HepG2 (cell line): Measurements from ENCODE around the gene SFTA2. TPM values are rescaled to one million over a fixed set of nuclear protein-coding genes. Genes with fewer than 3 reads are reported as not detected.

Experiments
- ADNP ChIP-seq: sonication (generic); formaldehyde crosslinking; IDR thresholded peaks from 2 replicates; pipeline ENCODE4 v1.4.0; 2020; ENCODE audit warnings: missing genetic modification reagents
- CREM ChIP-seq, 2 experiments: sonication (generic) in 1 of 2; formaldehyde crosslinking in 1 of 2; IDR thresholded peaks; 2 replicates each; pipeline versions ENCODE4 v1.4.0 to v1.6.1; 2016 to 2020; ENCODE audit warnings: antibody characterized with exemption in 1 of 2, mild to moderate bottlenecking in 1 of 2, missing genetic modification reagents in 1 of 2
- ETV5 ChIP-seq: IDR thresholded peaks from 2 replicates; pipeline ENCODE4 v1.6.1; 2018; ENCODE audit warnings: missing biosample characterization, missing genetic modification reagents, inconsistent platforms, borderline replicate concordance
- GATA4 ChIP-seq: sonication (generic); IDR thresholded peaks from 2 replicates; pipeline ENCODE4 v1.6.1; 2016; ENCODE audit warnings: antibody characterized with exemption, low read depth, borderline replicate concordance
- GTF2F1 ChIP-seq: fragments of 150-350 bp; IDR thresholded peaks from 2 replicates; pipeline ENCODE4 v1.6.1; 2014; ENCODE audit warnings: low read length
- KDM2A ChIP-seq: sonication (generic); formaldehyde crosslinking; IDR thresholded peaks from 2 replicates; pipeline ENCODE4 v1.4.0; 2020; ENCODE audit warnings: low read depth, missing genetic modification reagents, borderline replicate concordance
- NCOR1 ChIP-seq: fragments of 200-600 bp; sonication (generic); IDR thresholded peaks from 2 replicates; pipeline ENCODE4 v1.7.0; 2017; ENCODE audit warnings: antibody characterized with exemption, low read length, borderline replicate concordance
- ZBTB20 ChIP-seq: sonication (generic); formaldehyde crosslinking; IDR thresholded peaks from 2 replicates; pipeline ENCODE4 v1.8.1; 2023; ENCODE audit warnings: missing genetic modification reagents, low read depth, mild to moderate bottlenecking, borderline replicate concordance
- ZBTB7A ChIP-seq: sonication (generic); formaldehyde crosslinking; IDR thresholded peaks from 2 replicates; pipeline ENCODE4 v1.8.0; 2022; ENCODE audit warnings: mild to moderate bottlenecking, missing genetic modification reagents
- ZNF350 ChIP-seq: sonication (generic); formaldehyde crosslinking; IDR thresholded peaks from 2 replicates; pipeline ENCODE4 v1.4.0; 2020; ENCODE audit warnings: mild to moderate bottlenecking, low read depth, missing genetic modification reagents, borderline replicate concordance
- ZNF44 ChIP-seq: sonication (generic); formaldehyde crosslinking; IDR thresholded peaks from 2 replicates; pipeline ENCODE4 v1.5.1; 2020; ENCODE audit warnings: mild to moderate bottlenecking, missing genetic modification reagents
- ZNF468 ChIP-seq: sonication (generic); formaldehyde crosslinking; IDR thresholded peaks from 2 replicates; pipeline ENCODE4 v1.8.0; 2022; ENCODE audit warnings: mild to moderate bottlenecking, moderate library complexity, missing genetic modification reagents
- ZNF605 ChIP-seq: sonication (generic); formaldehyde crosslinking; IDR thresholded peaks from 2 replicates; pipeline ENCODE4 v1.8.0; 2022; ENCODE audit warnings: mild to moderate bottlenecking, missing genetic modification reagents
- polyA plus RNA-seq, 8 experiments: library from polyadenylated mRNA; depleted of rRNA in 3 of 8; stranded (reverse) in 7 of 8; unstranded in 1 of 8; fragments of >200 nt; fragmentation: Illumina TruSeq in 4 of 8; extraction: Trizol in 4 of 8; gene quantifications; 2 replicates each; pipeline versions ENCODE4 v1.2.1 to v1.2.3, GENCODE V29; 2011 to 2016; ENCODE audit warnings: low read depth in 4 of 8, missing spikeins in 1 of 8, mixed read lengths in 1 of 8; ENCODE audit not compliant: insufficient read depth in 1 of 8
- total RNA-seq, 5 experiments: library from RNA; depleted of rRNA; stranded (reverse); fragments of >200 nt; fragmentation: Illumina TruSeq; extraction: Trizol; gene quantifications; 2 replicates each; pipeline ENCODE4 v1.2.3, GENCODE V29; 2016; ENCODE audit warnings: low read depth in 1 of 5
- TF ChIP-seq, protein P1 (sequence below): sonication (generic); formaldehyde crosslinking; IDR thresholded peaks from 2 replicates; pipeline ENCODE4 v1.5.1; 2020; ENCODE audit warnings: mild to moderate bottlenecking, missing genetic modification reagents, moderate library complexity
- TF ChIP-seq, protein P2 (sequence below): sonication (generic); formaldehyde crosslinking; conservative IDR thresholded peaks from 2 replicates; pipeline ENCODE4 v1.4.0; 2020; ENCODE audit warnings: missing genetic modification reagents
- TF ChIP-seq, protein P3 (sequence below): sonication (generic); formaldehyde crosslinking; IDR thresholded peaks from 2 replicates; pipeline ENCODE4 v1.8.1; 2023; ENCODE audit warnings: mild to moderate bottlenecking, missing genetic modification reagents
- TF ChIP-seq, protein P4 (sequence below): sonication (generic); formaldehyde crosslinking; IDR thresholded peaks from 2 replicates; pipeline ENCODE4 v1.4.0; 2020; ENCODE audit warnings: mild to moderate bottlenecking, missing genetic modification reagents

Gene SFTA2
- total and polyA plus RNA-seq, 2 of the 13 experiments (the other 11 are each of a cell fraction or from before 2014, with no cell fraction given): not detected

DNA sequence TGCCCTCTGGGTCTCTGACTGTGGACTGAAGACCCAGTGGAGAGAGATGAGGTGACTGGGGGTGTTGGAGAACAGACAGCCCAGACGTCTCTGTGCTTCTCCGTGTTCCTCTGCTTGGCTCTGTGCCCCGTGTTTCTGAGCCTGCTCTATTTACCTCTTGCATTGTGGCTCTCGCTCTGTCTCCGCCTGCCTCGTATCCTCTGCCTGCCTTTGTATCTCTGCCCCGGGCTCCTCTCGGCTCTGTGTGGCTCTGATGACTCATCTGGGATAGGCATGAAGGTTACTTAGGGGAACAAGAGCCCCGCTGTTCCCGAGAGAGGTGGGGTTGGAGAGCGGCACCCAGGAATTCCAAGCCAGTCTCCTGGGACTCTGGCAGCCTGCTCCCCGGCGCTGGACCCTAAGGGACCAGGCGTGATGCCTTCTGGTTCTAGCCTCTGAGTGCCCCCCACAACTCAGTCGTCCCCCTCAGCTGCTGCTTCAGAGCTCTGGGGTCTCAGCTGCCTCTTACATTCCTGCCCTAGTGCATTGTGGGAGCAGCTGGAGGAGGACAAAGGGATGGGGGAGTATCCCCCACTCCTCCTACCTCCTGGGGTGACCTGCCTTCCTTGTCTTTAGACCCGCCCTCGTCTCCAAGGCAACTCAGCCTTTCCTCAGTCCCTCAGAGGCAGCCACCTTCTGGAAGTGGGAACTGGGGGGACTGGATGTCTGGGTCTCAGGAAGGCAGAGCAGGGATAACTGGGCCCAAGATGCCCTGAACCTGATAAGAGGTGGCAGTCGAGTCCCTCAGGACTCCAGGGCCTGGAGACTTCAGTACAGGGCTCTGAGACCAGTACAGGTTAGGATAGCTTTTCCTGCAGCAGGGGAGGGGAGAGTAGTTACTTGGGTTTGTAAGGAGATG lies 45.7 kb downstream of the SFTA2 start (continued):
- TF ChIP-seq, protein P1, sequence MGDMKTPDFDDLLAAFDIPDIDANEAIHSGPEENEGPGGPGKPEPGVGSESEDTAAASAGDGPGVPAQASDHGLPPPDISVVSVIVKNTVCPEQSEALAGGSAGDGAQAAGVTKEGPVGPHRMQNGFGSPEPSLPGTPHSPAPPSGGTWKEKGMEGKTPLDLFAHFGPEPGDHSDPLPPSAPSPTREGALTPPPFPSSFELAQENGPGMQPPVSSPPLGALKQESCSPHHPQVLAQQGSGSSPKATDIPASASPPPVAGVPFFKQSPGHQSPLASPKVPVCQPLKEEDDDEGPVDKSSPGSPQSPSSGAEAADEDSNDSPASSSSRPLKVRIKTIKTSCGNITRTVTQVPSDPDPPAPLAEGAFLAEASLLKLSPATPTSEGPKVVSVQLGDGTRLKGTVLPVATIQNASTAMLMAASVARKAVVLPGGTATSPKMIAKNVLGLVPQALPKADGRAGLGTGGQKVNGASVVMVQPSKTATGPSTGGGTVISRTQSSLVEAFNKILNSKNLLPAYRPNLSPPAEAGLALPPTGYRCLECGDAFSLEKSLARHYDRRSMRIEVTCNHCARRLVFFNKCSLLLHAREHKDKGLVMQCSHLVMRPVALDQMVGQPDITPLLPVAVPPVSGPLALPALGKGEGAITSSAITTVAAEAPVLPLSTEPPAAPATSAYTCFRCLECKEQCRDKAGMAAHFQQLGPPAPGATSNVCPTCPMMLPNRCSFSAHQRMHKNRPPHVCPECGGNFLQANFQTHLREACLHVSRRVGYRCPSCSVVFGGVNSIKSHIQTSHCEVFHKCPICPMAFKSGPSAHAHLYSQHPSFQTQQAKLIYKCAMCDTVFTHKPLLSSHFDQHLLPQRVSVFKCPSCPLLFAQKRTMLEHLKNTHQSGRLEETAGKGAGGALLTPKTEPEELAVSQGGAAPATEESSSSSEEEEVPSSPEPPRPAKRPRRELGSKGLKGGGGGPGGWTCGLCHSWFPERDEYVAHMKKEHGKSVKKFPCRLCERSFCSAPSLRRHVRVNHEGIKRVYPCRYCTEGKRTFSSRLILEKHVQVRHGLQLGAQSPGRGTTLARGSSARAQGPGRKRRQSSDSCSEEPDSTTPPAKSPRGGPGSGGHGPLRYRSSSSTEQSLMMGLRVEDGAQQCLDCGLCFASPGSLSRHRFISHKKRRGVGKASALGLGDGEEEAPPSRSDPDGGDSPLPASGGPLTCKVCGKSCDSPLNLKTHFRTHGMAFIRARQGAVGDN (CRISPR knock-in tag): peak; percentile 52; the same call in 1 of the 2 replicates
- TF ChIP-seq ADNP (CRISPR knock-in tag) (no peak), ZNF468 (no peak), ZNF350 (CRISPR knock-in tag) (peak; percentile 19; the same call in 1 of the 2 replicates), CREM (IDR thresholded peaks at IDR 0.05) (no peak), CREM (CRISPR knock-in tag; IDR thresholded peaks at IDR 0.05) (no peak), ZNF605 (0 out of 2 replicates have a peak, but pooled peaks have one; percentile 29), ETV5 (peak; percentile 33; the same call in 1 of the 2 replicates), ZBTB20 (no peak), GTF2F1 (no peak), ZBTB7A (CRISPR knock-in tag) (no peak), NCOR1 (no peak), KDM2A (CRISPR knock-in tag) (peak; percentile 56; the same call in 1 of the 2 replicates), ZNF44 (no peak), GATA4 (no peak)
- TF ChIP-seq, protein P2, sequence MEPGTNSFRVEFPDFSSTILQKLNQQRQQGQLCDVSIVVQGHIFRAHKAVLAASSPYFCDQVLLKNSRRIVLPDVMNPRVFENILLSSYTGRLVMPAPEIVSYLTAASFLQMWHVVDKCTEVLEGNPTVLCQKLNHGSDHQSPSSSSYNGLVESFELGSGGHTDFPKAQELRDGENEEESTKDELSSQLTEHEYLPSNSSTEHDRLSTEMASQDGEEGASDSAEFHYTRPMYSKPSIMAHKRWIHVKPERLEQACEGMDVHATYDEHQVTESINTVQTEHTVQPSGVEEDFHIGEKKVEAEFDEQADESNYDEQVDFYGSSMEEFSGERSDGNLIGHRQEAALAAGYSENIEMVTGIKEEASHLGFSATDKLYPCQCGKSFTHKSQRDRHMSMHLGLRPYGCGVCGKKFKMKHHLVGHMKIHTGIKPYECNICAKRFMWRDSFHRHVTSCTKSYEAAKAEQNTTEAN (CRISPR knock-in tag): no peak
- TF ChIP-seq, protein P3, sequence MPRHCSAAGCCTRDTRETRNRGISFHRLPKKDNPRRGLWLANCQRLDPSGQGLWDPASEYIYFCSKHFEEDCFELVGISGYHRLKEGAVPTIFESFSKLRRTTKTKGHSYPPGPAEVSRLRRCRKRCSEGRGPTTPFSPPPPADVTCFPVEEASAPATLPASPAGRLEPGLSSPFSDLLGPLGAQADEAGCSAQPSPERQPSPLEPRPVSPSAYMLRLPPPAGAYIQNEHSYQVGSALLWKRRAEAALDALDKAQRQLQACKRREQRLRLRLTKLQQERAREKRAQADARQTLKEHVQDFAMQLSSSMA (CRISPR knock-in tag): no peak
- TF ChIP-seq, protein P4, sequence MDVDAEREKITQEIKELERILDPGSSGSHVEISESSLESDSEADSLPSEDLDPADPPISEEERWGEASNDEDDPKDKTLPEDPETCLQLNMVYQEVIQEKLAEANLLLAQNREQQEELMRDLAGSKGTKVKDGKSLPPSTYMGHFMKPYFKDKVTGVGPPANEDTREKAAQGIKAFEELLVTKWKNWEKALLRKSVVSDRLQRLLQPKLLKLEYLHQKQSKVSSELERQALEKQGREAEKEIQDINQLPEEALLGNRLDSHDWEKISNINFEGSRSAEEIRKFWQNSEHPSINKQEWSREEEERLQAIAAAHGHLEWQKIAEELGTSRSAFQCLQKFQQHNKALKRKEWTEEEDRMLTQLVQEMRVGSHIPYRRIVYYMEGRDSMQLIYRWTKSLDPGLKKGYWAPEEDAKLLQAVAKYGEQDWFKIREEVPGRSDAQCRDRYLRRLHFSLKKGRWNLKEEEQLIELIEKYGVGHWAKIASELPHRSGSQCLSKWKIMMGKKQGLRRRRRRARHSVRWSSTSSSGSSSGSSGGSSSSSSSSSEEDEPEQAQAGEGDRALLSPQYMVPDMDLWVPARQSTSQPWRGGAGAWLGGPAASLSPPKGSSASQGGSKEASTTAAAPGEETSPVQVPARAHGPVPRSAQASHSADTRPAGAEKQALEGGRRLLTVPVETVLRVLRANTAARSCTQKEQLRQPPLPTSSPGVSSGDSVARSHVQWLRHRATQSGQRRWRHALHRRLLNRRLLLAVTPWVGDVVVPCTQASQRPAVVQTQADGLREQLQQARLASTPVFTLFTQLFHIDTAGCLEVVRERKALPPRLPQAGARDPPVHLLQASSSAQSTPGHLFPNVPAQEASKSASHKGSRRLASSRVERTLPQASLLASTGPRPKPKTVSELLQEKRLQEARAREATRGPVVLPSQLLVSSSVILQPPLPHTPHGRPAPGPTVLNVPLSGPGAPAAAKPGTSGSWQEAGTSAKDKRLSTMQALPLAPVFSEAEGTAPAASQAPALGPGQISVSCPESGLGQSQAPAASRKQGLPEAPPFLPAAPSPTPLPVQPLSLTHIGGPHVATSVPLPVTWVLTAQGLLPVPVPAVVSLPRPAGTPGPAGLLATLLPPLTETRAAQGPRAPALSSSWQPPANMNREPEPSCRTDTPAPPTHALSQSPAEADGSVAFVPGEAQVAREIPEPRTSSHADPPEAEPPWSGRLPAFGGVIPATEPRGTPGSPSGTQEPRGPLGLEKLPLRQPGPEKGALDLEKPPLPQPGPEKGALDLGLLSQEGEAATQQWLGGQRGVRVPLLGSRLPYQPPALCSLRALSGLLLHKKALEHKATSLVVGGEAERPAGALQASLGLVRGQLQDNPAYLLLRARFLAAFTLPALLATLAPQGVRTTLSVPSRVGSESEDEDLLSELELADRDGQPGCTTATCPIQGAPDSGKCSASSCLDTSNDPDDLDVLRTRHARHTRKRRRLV (CRISPR knock-in tag): no peak
